Neural crest cell (in vitro differentiated cells): ENCODE results near the gene BNIP3. TPM values are rescaled to one million over a fixed set of nuclear protein-coding genes. Genes with fewer than 3 reads are reported as not detected.

Experiments used
- DNase-seq: peaks from one replicate; pipeline ENCODE4 v3.0.0; 2021; ENCODE audit warnings: low read depth, mixed read lengths, low spot score
- H3K27ac Mint-ChIP-seq: one replicate; pipeline ENCODE4 v1.8.0; 2021; ENCODE audit warnings: mild to moderate bottlenecking, mixed read lengths; ENCODE audit not compliant: unreplicated experiment
- H3K27me3 Mint-ChIP-seq: 2 replicates; pipeline ENCODE4 v1.8.0; 2021; ENCODE audit warnings: low read depth, mild to moderate bottlenecking, mixed read lengths
- H3K36me3 Mint-ChIP-seq: 2 replicates; pipeline ENCODE4 v1.8.0; 2021; ENCODE audit warnings: low read depth, mild to moderate bottlenecking, mixed read lengths
- H3K4me1 Mint-ChIP-seq: 2 replicates; pipeline ENCODE4 v1.8.0; 2021; ENCODE audit warnings: mixed read lengths
- H3K4me3 Mint-ChIP-seq: one replicate; pipeline ENCODE4 v1.8.0; 2021; ENCODE audit warnings: mild to moderate bottlenecking, mixed read lengths
- H3K9me3 Mint-ChIP-seq: 2 replicates; pipeline ENCODE4 v1.8.0; 2021; ENCODE audit warnings: mixed read lengths
- total RNA-seq: library from RNA; stranded (reverse); gene quantifications from 2 replicates; pipeline ENCODE4 v1.2.1, GENCODE V29; 2021
- TF ChIP-seq, protein P1 (sequence below): fragments of 200-600 bp; sonication (generic); conservative IDR thresholded peaks from 2 replicates; pipeline ENCODE4 v1.5.0; 2021; ENCODE audit warnings: antibody characterized with exemption, mild to moderate bottlenecking

BNIP3 gene
- total RNA-seq, 1 donor from 2014 or later = 26.1 TPM

GRCh38 chr10:131930150-131930549 lies 51.6 kb downstream of the BNIP3 start:
- no peak for DNase-seq
- TF ChIP-seq, protein P1, sequence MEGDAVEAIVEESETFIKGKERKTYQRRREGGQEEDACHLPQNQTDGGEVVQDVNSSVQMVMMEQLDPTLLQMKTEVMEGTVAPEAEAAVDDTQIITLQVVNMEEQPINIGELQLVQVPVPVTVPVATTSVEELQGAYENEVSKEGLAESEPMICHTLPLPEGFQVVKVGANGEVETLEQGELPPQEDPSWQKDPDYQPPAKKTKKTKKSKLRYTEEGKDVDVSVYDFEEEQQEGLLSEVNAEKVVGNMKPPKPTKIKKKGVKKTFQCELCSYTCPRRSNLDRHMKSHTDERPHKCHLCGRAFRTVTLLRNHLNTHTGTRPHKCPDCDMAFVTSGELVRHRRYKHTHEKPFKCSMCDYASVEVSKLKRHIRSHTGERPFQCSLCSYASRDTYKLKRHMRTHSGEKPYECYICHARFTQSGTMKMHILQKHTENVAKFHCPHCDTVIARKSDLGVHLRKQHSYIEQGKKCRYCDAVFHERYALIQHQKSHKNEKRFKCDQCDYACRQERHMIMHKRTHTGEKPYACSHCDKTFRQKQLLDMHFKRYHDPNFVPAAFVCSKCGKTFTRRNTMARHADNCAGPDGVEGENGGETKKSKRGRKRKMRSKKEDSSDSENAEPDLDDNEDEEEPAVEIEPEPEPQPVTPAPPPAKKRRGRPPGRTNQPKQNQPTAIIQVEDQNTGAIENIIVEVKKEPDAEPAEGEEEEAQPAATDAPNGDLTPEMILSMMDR = no peak
- no peak overlapping the region for H3K27ac Mint-ChIP-seq

GRCh38 chr10:131929122-131929845 lies 52.4 kb downstream of the BNIP3 start:
- H3K9me3 Mint-ChIP-seq = no peaks in the 10 kb centered on the region
- TF ChIP-seq, protein P1 = no peak
- H3K27me3 Mint-ChIP-seq = no peaks in the 10 kb centered on the region
- no peak overlapping the region for H3K4me3 Mint-ChIP-seq
- H3K4me1 Mint-ChIP-seq = peaks cover 43% of the 10 kb centered on the region
- no peak for DNase-seq
- peaks cover 16% of the 10 kb centered on the region for H3K36me3 Mint-ChIP-seq
- H3K27ac Mint-ChIP-seq = peak overlapping the region; percentile 81

More at GRCh38 chr10:131930150-131930549, 51.6 kb downstream of the BNIP3 start:
- H3K9me3 Mint-ChIP-seq = no peaks in the 10 kb centered on the region
- no peaks in the 10 kb centered on the region for H3K27me3 Mint-ChIP-seq
- no peak overlapping the region for H3K4me3 Mint-ChIP-seq
- peaks cover 46% of the 10 kb centered on the region for H3K4me1 Mint-ChIP-seq
- H3K36me3 Mint-ChIP-seq = peaks cover 12% of the 10 kb centered on the region

GRCh38 chr10:131928248-131929095 lies 53.3 kb downstream of the BNIP3 start:
- no peak for DNase-seq
- H3K27me3 Mint-ChIP-seq = no peaks in the 10 kb centered on the region
- no peak overlapping the region for H3K4me3 Mint-ChIP-seq
- H3K27ac Mint-ChIP-seq = peak overlapping the region; percentile 96
- H3K4me1 Mint-ChIP-seq = peaks cover 39% of the 10 kb centered on the region
- TF ChIP-seq, protein P1 = no peak
- peaks cover 16% of the 10 kb centered on the region for H3K36me3 Mint-ChIP-seq
- no peaks in the 10 kb centered on the region for H3K9me3 Mint-ChIP-seq

DNA sequence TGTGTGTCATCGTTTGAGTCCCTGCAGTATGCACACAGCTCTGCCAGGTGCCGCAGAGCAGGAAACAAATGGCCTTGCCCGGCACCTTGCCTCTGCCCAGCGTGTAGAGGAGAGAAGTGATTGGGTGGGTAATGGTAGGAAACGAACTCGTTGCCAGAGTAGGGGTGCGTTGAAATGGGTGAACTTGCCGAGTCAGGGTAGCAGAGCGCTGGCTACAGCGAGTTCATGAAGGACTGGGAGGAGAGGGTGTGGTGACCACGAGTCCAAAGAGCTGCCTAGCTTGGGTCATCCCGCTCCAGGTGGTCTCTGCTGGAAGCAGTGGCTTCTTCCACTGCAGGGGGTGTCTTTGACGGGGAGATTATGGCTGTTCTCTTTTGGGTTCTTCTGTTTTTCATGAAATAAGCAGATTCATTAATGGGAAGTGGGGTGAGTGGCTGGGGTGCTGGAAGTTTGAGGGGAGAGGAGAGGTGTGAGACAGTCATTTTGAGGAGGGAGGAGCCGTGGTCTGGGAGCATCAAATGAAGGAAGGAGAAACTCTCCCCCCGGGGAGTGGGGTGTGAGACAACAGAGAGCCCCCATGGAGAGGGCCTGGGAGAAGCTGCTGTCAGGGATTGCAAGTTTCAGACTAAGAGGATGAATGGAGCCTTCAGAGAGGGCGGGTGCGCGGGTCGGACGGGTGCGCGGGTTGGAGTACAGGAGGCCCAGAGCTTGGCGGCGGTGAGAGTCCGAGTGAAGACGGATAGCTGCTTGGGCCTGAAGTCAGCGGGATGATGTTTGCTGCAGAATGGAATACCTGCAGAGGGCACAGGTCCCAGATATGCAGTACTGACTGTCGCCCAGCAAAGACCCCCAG lies 54.8 kb downstream of the BNIP3 start:
- H3K27ac Mint-ChIP-seq = peak overlapping the region; percentile 70
- H3K9me3 Mint-ChIP-seq = no peaks in the 10 kb centered on the region
- TF ChIP-seq, protein P1 = no peak
- no peak for DNase-seq
- H3K4me1 Mint-ChIP-seq = peaks cover 47% of the 10 kb centered on the region
- no peak overlapping the region for H3K4me3 Mint-ChIP-seq
- peaks cover 16% of the 10 kb centered on the region for H3K36me3 Mint-ChIP-seq
- no peaks in the 10 kb centered on the region for H3K27me3 Mint-ChIP-seq

GRCh38 chr10:131926253-131926652 lies 55.5 kb downstream of the BNIP3 start:
- peaks cover 16% of the 10 kb centered on the region for H3K36me3 Mint-ChIP-seq
- H3K4me1 Mint-ChIP-seq = peaks cover 54% of the 10 kb centered on the region
- no peaks in the 10 kb centered on the region for H3K9me3 Mint-ChIP-seq
- no peak overlapping the region for H3K27ac Mint-ChIP-seq
- no peak for DNase-seq
- H3K4me3 Mint-ChIP-seq = no peak overlapping the region
- TF ChIP-seq, protein P1 = no peak
- H3K27me3 Mint-ChIP-seq = no peaks in the 10 kb centered on the region
